NCI-H187 treated with DMSO at 0.1 percent for 48 hours (cell line): ENCODE data around the gene SYNGAP1.
"Not testable (repeated sequence)": the region's sequence is repeated elsewhere in the genome, so short reads cannot be mapped to it uniquely, and the experiment has no call there.

ENCODE experiments used
- DNase-seq: peaks from one replicate; lab custom pipeline; 2025; lab: John Stamatoyannopoulos, UW

The SYNGAP1 gene

DNA sequence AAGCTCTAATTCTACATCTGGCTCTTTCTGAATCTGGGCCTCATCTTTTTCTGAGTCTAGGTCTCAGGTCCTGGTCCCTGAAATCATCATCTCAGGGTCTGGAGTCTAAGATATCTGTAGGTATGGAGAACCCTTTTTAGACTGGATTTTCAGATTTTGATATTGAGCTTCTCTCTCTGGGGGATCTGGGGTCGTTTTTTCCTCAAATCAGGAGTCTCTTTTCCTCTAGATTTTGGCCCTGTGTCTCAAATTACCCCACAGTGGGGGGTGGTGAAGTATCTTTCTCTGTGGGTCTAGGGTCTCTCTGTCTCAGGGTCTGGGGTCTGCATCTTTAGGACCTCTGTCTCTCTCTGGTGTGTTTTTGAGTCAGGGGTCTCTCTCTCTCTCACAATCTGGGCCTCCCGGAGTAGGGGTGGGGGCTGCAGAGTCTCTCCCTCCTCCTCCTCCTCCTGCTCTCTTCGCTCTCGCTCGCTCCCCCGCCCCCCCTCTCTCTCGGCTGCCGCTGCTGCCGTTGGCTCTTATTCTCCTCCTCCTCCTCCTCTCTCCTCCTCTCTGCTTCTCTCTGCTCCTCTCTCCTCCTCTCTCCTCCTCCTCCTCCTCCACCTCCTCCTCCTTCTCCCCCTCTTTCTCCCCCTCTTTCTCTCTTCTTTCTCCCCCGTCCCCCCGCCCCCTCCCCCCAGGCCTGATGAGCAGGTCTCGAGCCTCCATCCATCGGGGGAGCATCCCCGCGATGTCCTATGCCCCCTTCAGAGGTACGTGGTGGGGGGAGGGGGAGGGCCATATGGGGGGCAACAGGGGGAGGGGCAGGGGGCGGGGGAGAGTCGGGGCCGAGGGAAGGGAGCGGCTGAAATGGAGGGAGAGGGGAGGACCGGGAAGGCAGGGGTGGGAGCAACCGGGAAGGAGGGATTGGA lies at the start of gene SYNGAP1:
Gene SYNGAP1 (plus strand): TSS at position 486 of the 911 bp plus-strand sequence. CDS start 200 bp downstream, at position 686.
- no peak for DNase-seq

DNA sequence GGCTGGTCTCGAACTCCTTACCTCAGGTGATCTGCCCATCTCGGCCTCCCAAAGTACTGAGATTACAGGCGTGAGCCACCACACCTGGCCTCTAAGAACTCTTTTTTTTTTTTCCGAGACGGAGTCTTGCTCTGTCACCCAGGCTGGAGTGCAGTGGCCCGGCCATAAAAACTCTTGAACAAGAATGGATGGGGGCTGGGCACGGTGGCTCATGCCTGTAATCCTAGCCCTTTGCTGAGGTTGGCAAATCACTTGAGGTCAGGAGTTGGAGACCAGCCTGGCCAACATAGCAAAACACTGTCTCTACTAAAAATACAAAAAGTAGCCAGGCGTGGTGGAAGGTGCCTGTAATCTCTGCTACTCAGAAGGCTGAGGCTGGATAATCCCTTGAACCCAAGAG lies 48.0 kb upstream of the SYNGAP1 start:
- DNase-seq = not testable (repeated sequence)

DNA sequence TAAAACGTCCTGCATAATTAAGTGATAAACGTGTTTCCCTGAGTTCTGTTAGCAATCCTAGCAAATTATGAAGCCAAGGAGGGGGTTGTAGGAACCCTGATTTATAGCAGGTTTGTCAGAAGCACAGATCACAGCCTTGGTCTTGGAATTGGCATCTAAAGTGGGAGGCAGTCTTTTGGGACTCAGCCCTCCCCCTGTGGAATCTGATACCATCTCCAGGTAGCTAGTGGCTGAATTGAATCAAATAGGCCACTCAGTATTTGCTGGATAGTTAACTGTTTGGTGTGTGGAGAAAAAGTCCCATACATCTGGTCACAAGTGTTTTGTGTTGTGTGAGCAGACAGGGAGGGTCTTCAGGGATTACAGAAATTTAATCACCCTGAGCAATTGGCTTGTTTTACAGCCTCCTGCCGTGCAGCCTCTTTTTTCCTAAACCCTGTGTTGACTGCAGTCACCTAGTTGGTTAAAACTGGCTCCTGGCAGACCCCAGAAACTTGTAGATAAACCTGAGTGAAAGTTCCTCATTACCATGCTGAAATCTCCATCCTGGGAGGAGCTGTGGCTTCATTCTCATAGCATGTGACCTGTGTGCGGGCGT lies 47.2 kb upstream of the SYNGAP1 start:
- DNase-seq = no peak

DNA sequence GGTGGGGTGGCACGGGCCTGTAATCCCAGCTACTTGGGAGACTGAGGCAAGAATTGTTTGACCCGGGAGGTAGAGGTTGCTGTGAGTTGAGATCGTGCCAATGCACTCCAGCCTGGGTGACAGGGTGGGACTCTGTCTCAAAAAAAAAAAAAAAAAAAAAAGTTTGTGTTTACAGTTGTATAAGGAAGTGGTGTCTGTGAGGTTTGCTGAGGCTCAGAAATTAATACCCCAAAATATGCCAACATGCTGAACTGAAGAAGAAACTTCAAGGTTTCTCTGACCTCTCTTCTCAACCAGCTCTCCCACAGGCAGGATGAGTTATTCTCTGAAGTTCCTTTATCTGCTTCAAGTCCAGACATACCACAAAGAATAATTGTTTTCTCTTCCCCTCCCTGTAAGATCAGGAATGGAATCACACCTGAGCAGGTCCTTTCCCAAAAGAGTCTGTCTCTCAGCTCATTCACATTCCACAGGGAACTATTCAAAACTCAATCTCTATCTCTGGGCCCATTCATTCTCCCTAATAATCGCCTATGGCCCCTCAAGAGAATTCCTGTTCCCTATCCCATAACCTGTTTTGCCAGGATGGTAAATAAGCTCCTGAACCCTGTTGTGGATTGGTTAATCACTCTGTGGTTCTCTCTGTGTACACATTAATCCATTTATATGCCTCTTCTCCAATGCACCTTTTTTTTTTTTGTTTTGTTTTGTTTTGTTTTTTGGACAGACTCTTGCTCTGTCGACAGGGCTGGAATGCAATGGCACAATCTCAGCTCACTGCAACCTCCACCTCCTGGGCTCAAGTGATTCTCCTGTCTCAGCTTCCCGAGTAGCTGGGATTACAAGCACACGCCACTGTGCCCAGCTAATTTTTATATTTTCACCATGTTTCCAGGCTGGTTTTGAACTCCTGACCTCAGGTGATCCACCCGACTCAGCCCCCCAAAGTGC lies 45.6 kb upstream of the SYNGAP1 start:
- no peak for DNase-seq

DNA sequence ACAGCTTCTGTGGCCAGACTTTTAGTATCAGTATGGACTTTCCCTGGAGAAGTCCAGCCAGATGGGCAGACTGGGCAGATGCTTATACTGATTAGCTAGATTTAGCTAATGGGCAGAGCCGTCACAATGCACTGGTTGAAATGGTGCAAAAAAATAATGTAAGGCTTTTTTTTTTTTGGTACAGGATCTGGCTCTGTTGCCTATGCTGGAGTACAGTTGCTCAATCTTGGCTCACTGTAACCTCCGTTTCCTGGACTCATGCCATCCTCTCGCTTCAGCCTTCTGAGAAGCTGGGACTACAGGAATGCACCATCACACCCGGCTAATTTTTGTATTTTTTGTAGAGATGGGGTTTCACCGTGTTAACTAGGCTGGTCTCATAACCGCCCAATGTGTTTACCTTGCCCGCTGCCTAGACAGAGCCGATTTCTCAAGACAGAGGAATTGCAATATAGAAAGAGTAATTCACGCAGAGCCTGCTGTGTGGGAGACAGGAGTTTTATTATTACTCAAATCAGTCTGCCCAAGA lies 44.7 kb upstream of the SYNGAP1 start:
- no peak for DNase-seq

DNA sequence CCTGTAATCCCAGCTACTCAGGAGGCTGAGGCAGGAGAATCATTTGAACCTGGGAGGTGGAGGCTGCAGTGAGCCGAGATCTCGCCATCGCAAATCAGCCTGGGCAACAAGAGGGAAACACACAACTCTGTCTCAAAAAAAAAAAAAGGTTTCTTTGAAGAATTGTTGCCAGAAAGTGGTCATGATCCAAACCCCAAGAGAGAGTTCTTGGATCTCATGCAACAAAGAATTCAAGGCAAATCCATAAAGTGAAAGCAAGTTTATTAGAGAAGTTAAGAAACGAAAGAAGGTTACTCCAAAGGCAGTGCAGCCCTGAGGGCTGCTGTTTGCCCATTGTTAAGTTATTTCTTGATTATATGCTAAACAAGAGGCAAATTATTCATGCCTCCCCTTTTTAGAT lies 42.7 kb upstream of the SYNGAP1 start:
- DNase-seq = no peak

DNA sequence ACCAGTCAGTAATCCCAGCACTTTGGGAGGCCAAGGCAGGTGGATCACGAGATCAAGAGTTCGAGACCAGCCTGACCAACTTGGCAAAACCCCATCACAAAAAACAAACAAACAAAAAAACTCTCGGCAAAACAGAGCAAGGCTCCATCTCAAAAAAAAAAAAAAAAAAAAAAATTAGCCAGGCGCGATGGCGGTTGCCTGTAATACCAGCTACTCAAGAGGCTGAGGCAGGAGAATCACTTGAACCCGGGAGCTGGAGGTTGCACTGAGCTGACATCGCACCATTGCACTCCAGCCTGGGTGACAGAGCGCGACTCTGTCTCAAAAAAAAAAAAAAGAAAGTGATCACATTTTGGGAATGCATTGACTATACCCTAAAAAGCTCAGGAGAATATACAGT lies 40.7 kb upstream of the SYNGAP1 start:
- not testable (repeated sequence) for DNase-seq

DNA sequence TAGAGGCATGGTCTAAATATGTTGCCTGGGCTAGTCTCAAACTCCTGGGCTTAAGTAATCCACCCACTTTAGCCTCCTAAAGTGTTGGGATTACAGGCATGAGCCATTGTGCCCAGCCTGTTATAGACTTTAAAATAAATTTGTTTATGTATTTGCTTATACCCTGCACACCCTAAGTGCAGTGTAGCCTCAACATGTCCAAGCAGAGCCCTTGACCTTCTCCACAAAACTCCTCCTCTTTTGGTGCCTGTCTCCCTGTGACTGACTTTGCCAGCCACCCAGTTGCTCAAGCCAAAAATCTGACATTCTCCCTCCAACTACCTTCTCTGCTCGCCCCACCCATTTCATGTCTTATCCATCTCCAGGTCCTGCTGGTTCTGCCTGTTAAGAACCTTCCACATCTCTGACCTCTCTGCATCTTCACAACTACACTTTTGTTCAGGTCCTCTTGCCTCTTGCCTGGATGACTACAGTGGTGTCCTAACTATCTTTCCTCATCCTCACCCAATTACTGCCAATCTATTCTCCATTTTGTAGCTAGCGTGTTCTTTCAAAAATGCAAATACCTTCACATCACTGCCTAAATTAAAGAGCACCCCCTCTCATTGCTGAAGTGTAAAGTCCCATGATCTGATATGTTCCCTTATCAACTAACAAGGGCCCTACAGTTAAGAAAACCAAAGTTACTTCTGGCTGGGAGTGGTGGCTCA lies 39.4 kb upstream of the SYNGAP1 start:
- DNase-seq = no peak

DNA sequence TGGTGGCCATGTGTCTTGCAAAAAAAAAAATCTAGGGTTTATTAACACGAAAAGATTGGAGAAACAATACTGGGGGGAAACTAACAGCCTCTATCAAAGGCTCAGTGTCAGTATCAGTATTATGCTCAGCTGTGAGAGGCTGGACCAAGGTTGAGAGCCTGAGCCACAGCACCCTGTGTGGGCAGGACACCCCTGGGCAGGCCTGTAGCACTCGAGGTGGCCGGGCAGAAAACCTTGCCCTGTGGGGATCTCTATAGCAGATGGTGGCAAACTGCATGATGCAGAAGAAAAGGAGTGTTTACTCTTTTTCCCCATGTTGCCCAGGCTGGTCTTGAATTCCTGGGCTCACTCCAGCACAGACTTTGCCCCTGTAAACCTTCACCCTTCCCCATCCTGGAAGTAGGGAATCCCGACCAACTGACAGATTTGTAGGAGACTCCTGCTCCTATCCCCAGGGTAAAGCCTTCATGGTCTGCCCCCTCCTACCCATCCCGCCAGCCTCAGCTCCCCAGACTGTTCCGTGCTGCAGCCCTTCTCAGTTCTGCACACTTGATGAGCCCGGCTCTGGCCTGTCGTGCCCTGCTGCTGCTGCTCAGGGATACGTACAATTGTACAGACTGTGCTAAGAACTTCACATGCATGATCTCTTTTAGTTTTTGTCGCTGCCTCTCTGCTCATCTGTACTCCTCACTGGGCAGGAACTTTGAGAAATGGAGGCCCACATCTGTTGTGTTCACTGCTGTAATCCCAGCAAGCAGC lies 36.3 kb upstream of the SYNGAP1 start:
- DNase-seq = no peak

DNA sequence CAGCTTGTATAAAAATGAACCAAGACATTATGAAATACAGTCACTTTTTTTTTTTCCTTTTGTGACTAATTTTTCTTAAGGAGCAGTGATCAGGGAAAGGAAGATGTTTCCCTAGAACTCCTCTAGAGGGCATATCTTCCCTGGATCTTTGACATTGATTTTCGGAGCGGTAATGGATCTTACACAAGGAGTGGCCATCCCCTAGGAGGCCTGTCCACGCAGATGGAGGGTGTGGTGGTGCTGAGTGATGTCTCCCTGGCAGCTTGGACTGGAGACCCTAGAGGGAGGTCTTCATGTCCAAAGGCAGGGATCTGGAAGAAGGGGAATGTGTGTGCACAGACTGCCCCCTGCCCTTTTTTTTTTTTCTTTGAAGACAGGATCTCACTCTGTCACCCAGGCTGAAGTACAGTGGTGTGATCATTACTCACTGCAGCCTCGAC lies 35.3 kb upstream of the SYNGAP1 start:
- DNase-seq = no peak

DNA sequence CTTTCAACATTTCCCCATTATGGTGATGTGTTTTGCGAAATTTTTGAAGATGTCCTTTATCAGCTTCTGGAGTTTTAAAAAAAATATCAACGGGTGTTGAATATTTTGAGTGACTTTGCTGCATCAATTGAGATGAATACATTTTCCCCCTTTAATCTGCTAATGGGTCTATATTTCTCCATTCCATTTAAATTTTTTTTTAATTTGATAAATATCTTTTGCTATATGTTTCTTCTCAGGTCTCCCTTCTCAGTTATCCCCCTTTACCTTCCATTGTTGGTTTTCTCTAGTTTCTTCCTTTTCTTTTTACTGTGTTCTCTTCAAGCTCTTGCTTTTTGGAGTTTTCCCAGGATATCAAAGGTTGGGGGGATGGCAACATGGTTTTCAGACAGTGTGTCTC lies 29.7 kb upstream of the SYNGAP1 start:
- DNase-seq = no peak

DNA sequence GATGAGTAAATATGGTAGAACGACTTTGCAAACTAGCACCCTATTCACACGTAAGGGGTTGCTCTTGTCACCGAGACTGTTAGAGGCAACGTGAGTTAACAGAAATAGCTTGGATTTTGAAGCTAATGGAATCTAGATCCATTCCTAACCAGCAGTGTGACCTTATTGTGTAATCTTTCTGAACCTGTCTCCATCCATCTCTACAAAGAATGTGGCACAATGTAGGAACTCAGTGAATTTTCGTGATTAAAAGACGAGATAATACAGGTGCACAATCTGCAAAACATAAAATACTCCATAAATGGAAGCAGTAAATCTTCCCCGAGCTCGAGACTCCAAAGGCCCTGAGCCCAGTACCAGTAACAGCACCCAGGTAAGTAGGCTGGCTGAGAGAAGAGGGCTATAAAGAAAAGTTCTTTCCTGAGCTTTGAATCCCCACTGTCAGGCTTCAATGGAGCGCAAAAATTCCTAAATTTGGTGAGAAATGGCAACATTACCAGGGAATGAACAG lies 29.0 kb upstream of the SYNGAP1 start:
- no peak for DNase-seq

DNA sequence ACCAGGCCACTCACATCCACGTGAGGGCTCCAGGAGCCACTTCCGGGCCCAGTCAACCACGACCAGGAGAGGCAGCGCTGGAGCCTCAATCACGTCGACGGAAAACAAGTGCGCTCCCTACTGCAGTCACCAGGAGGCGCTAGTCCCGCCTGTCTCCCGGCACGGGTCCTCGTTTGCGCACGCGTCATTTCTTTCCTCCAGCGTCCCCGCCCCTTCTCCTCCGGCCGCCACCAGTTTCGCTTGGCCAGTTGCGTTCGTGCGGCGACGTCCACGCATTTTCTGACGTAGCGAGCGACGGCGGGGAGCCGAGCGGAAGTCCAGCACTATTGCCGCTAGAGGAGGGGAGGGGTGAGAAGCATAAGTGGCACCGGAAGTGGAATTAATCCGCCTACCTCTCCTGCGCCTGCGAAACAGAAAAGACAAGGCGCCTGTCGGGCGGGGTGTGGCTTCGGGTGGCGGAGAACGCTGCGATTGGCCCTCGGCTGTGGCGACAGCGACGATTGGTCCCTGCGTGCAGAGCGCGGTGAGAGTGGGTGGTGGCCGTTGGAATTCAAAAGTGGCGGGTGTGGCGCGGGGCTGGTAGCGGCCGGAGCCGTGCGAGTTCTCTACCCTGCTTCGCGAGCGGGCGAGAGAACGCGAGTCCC lies 28.5 kb upstream of the SYNGAP1 start, which contains the start of gene KIFC1:
Gene KIFC1 (plus strand): TSS at position 546 of the 644 bp plus-strand sequence. CDS start 163 bp downstream, outside the sequence.
- peak; percentile 97 for DNase-seq

DNA sequence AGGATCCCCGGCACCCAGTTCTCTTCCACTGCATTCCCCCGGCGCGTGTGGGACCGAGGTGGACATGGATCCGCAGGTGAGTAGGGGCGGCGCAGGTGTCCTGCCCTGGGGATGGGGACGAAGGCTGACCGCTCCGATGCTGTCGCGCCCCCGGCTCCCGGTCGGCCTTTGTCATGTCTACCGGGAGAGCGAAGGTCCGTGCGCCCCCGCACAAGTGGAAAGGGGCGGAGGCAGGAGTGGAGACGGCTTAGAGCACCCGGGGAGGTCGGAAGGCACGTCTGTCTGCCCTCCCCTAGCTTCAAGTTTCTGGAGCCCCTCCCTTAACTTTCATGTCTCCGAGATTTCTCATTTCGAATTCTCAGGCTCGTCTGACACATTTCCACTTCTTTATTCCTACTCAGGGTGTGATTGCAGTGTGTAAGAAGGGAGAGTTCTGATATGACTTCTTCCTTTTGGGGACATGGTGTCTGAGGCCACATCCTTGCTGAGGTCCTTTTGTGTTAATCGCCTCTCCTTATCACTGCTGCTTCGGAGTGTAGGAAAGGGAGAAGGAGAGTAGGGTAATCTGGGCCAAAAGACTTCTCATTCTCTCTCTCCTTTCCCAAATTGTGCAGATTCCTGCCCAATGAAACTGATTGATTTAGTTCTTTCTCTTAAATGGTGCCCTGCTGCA lies 27.8 kb upstream of the SYNGAP1 start:
- no peak for DNase-seq

DNA sequence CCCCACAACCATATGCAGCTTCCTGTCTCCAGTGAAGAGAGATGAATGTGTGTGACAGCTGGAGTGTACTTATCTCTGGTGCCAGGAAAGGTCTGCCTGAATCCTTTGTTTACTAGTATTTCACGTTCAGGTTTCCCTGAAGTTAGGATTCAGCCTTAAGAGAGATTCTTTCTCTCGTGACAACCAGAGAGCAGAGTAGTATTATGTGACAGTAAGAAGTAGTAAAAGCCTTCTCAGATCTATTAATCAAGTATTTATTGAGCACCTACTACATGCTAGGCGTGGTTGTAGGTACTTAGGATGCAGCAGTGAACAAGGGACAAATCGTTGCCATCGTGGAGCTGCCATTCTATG lies 27.3 kb upstream of the SYNGAP1 start:
- no peak for DNase-seq

DNA sequence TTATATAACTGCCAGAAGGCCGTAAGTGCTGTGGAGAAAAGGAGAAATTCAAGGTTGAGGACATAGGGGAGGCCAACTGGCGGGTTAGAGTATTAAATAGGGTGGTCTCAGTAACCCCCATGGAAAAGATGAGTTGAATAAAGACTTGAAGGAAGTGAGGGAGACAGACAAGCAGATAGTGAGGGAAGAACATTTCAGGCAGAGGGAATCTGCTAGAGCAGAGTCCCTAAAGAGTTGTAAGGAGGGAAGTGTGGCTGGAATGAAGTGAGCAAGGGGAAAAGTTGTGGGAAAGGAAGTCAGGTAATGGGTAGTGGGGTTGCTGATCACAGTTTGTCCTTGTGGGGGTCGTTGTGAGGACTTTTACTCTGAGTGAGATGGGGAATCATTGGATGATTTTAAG lies 26.9 kb upstream of the SYNGAP1 start:
- DNase-seq = no peak

DNA sequence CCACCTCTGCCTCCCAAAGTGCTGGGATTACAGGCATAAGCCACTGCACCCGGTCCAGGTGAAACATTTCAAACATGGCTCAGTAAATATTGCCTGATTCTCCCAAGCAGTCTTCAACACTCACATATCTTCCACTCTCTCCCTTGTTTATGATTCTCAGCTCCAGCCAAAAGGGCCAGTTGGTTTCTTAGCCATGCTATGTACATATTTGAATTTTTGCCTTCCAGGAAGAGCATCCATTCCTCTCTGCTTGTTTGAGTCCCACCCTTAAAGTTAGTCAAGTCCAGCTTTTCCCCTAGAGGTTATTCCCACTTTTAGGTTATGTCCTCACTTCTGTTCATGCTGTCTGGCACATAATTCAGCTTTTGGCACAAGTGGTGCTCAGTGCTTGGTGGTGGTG lies 22.3 kb upstream of the SYNGAP1 start:
- DNase-seq = no peak

DNA sequence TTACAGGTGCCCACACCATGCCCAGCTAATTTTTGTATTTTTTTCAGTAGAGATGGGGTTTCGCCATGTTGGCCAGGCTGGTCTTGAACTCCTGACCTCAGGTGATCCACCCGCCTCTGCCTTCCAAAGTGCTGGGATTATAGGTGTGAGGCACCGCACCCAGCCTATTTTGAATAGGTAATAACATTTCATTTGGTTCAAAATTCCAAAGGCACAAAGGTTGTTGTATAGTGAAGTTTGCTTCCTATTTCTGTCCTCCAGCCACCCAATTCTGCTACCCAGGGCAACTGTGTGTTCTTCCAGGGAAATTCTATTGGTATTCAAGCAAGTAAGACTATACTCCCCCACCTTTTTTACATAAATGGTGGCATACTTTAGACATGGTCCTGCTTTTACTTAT lies 21.3 kb upstream of the SYNGAP1 start:
- DNase-seq = not testable (repeated sequence)

DNA sequence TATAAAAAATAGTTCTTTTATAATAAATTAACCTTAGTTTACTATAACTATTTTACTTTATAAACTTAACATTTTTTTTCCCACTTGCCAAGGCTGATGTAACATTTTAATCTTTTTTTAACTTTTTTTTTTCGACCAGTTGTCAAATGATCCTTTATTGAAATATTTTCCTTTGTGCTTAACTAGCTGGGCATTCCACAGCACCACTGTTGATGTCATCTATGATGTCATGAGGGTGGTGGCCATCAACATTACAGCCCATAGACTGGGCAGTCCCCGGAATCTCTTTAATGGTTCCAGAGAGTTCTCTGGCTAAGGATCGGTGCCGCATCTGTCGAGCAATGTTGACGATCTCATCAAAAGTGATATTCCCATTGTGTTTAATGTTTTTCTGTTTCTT lies 20.0 kb upstream of the SYNGAP1 start:
- DNase-seq = not testable (repeated sequence)
